ENCODE results near the gene RAB4B.
A peak's percentile ranks its signal among the peaks of the same experiment; 100 is the strongest.

GRCh38 chr19:40811478-40812341, 33.7 kb downstream of the RAB4B start:
- TF ChIP-seq POLR2AphosphoS5 (IDR thresholded peaks at IDR 0.05; ENCODE audit: low read depth) = no peak
- TF ChIP-seq, protein P1, sequence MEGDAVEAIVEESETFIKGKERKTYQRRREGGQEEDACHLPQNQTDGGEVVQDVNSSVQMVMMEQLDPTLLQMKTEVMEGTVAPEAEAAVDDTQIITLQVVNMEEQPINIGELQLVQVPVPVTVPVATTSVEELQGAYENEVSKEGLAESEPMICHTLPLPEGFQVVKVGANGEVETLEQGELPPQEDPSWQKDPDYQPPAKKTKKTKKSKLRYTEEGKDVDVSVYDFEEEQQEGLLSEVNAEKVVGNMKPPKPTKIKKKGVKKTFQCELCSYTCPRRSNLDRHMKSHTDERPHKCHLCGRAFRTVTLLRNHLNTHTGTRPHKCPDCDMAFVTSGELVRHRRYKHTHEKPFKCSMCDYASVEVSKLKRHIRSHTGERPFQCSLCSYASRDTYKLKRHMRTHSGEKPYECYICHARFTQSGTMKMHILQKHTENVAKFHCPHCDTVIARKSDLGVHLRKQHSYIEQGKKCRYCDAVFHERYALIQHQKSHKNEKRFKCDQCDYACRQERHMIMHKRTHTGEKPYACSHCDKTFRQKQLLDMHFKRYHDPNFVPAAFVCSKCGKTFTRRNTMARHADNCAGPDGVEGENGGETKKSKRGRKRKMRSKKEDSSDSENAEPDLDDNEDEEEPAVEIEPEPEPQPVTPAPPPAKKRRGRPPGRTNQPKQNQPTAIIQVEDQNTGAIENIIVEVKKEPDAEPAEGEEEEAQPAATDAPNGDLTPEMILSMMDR (conservative IDR thresholded peaks at IDR 0.05; ENCODE audit: low read depth in 2 of 2) = peak in 1 of 2 experiments; percentile 47; a peak in 2 of 4 replicates
- no peak for TF ChIP-seq EZH2 (IDR thresholded peaks at IDR 0.05; ENCODE audit: low read depth, unreplicated experiment)
- TF ChIP-seq STAT1 (IDR thresholded peaks at IDR 0.05; ENCODE audit: unreplicated experiment) = no peak
- TF ChIP-seq NANOG (IDR thresholded peaks at IDR 0.05; ENCODE audit: borderline replicate concordance) = no peak
- TF ChIP-seq JUNB (IDR thresholded peaks at IDR 0.05; ENCODE audit: unreplicated experiment) = no peak
- TF ChIP-seq EZH2phosphoT487 (IDR thresholded peaks at IDR 0.05; ENCODE audit: unreplicated experiment) = no peak
- TF ChIP-seq ZNF331 (CRISPR knock-in tag; IDR thresholded peaks at IDR 0.05; ENCODE audit: low read depth) = no peak
- no peak for TF ChIP-seq REST (IDR thresholded peaks at IDR 0.05; ENCODE audit: unreplicated experiment)
- no peak for TF ChIP-seq CREB1 (CRISPR knock-in tag; IDR thresholded peaks at IDR 0.05; ENCODE audit: low read depth)
